Renal pelvis (tissue), 4 donors: Measurements from ENCODE around the gene SLC25A1. TPM values are rescaled to one million over a fixed set of nuclear protein-coding genes. Genes with fewer than 3 reads are reported as not detected.
"Not testable (repeated sequence)": the region's sequence is repeated elsewhere in the genome, so short reads cannot be mapped to it uniquely, and the experiment has no call there.

Source experiments
- DNase-seq: peaks from one replicate; pipeline ENCODE4 v3.0.0-alpha.2; 2013
- polyA plus RNA-seq, 3 donors: library from polyadenylated mRNA; unstranded; fragments of 120-200 nt; gene quantifications; one replicate each; pipeline ENCODE4 v1.2.1, GENCODE V29; 2013; ENCODE audit not compliant: insufficient read length in 3 of 3

SLC25A1 gene
- polyA plus RNA-seq, 3 donors = 85.8 to 105 (median 86.6) TPM

- no peak for DNase-seq
Observed at GRCh38 chr22:19169947-19170318, 8.6 kb downstream of the SLC25A1 start.

GRCh38 chr22:19169002-19169946 lies 9.3 kb downstream of the SLC25A1 start:
- no peak for DNase-seq

- DNase-seq = no peak
Observed at GRCh38 chr22:19168088-19168890, 10.2 kb downstream of the SLC25A1 start.

GRCh38 chr22:19167106-19167869 lies 11.2 kb downstream of the SLC25A1 start:
- DNase-seq = no peak

DNA sequence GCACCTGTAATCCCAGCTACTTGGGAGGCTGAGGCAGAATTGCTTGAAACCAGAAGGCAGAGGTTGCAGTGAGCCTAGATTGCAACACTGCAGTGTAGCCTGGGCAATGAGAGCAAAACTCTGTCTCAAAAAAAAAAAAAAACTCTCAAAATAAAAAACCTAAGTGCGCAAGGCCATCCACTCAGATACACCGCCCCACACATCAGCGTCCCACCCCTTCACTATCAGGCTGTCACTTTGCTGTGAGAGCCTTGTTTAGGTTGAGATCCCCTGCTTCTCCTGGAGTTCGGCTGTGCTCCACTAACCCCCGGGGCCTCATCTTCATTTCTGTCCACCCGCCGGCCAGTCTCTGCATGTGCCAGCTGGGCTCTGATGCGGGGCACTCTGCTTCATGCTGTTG lies 12.1 kb downstream of the SLC25A1 start:
- DNase-seq = no peak

DNA sequence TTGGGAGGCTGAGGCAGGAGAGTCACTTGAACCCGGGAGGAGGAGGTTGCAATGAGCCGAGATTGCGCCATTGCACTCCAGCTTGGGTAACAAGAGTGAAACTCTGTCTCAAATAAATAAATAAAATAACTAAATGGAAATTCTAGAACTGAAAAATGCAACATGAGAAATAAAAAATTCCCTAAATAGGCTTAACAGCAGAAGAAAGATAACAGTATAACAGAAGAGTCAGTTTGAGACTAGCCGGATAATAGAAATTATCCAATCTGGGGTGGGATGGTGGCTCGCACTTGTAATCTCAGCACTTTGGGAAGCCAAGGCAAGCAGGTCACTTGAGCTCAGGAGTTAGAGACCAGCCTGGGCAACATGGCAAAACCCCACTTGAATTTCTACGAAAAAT lies 14.1 kb downstream of the SLC25A1 start:
- no peak for DNase-seq

DNA sequence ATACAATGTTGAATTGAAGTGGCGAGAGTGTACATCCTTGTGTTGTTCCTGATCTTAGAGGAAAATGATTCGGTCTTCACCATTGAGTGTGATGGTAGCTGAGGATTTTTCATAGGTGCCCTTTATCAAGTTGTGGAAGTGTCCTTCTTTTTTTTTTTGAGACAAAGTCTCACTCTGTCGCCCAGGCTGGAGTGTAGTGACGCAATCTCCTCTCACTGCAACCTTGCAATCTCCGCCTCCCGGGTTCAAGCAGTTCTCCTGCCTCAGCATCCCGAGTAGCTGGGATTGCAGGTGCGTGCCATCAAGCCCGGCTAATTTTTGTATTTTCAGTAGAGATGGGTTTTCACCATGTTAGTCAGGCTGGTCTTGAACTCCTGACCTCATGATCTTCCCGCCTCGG lies 19.9 kb downstream of the SLC25A1 start:
- not testable (repeated sequence) for DNase-seq

GRCh38 chr22:19156109-19156508 lies 22.4 kb downstream of the SLC25A1 start:
- not testable (repeated sequence) for DNase-seq

DNA sequence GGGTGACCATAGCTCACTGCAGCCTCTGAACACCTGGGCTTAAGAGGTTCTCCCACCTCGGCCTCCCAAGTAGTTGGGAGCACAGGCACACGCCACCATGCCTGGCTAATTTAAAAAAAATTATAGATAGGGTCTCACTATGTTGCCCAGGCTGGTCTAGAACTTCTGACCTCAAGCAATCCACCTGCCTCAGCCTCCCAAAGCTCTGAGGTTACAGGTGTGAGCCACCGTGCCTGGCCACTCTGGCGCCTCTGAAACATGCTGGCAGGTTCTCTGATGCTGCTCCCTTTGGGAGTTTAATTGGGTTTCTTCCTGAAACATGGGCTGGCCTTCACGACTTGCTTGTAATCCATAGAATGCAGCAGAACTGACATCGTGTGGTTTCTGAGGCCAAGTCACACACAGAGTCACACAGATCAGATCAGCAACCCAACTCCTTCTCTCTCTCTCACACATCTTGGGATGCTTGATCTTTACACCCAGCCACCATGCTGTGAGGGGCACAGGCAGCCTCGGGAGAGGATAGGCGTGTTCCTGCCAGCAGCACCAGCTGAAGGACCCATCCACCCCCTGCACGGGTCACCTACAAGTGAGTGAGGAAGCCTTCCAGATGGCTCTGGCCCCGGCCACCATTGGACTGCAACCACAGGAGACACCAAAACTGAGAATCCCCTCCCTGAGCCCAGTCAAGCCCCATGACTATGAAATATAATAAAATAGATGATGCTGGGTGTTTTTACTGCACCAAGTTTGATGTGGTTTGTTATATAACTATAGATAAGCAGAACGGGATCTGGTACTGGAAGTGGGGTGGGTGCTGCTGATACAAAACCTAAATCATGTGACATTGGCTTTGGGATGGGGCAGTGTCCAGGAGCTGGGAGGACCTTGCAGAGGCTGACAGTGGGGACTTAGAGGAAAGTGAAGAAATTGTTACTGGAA lies 25.3 kb downstream of the SLC25A1 start:
- no peak for DNase-seq

DNA sequence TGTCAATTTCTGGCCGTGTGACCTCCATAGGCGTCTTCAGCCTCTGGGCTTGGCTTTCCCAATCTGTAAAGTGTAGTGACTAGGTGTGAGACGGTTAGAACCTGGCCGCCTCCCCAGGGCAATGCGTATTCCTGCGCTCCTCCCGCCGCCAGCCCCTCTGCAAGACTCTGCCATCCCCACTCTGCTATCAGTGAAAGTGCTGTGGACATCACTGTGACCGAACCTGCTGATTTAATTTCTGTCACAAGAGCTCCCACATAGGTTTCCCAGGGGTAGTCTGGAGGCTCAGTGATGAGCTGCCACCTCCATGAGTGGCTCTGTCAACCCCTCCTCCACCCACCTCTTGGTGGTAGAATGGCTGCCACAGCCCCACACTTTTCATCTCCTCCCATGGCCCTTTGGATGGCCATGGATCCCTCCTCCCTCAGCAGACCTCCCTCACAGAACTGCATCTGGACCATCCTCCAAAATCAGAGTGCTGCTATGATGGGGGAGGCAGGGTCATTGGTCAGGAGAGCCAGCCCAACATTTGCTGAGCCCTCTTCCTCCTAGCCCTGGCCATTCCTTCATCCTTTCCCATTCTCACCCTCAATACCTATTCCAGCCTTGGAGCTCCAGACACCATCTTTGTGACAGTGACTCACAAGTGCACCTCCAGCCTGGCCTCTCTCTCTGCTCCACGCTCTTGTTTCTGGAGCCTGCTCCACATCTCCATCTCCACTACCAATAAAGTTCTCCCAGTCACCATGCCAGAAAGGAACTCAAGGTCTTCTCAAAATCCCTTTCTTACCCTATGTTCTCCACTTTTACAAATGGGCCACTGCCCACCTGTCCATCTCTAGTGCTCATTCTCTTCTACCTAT lies 27.0 kb downstream of the SLC25A1 start:
- DNase-seq = no peak

DNA sequence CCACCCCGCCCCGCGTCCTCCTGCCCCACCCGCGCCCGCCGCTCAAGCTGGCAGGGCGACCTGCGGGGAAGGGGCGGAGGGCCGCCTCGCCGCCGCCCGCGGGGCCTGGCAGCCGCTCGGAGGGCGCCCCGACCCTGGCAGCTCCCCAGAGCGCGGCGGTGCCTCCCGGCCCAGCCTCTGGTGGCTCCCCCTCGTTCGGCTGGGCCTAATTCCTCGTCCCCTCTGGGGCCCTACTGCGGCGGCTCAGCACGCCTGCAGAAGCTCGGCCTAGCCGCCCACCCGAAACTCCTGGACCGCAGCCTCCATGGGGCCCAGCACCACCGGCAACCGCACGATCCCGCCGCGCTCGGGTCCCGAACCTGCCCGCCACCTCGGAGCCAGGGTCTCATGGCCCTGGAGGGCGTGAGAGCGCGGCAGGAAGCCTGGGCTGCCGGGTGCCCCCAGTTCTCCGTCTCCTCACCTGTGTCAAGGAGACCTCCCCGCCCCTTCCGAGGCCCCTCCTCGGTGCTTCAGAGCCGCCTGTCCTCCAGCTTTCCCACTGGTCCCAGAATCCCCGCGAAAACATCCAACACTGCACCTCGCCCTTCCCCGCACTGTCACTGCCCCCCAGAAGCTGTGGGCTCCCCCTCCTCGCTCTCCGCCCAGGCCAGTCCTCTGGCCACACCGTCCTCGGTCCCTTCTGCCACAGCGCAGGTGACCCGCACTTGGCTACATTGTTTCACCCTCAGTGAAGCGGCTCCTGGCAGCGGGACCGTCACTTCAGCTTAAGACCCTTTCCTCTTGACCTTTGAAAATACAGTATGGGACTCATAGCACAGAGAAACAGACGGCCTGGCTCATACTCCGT lies 27.8 kb downstream of the SLC25A1 start:
- DNase-seq = no peak

DNA sequence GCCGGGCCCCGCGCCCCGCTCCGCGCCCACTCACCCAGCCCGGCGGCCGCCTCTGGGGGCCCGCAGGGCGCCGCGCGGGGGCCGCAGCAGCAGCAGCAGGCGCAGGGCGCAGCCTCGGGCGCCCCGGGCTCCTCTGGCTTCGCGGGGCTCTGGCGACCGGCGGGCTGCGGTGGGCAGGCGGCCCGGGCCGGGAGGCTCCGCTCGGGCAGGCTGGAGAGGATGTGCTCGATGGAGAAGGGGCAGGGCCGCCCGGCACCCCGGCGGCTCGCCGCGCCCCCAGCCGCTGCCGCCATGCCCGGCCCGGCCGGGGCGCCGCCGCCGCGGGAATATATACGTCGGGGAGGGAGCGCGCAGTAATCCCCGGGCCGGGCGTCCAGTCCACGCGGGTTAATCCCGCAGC lies 28.5 kb downstream of the SLC25A1 start, which contains the start of gene GSC2:
GSC2 (minus strand) TSS at position 302 of the 400 bp plus-strand sequence; CDS start at position 293, 9 bp downstream.
- DNase-seq = no peak

DNA sequence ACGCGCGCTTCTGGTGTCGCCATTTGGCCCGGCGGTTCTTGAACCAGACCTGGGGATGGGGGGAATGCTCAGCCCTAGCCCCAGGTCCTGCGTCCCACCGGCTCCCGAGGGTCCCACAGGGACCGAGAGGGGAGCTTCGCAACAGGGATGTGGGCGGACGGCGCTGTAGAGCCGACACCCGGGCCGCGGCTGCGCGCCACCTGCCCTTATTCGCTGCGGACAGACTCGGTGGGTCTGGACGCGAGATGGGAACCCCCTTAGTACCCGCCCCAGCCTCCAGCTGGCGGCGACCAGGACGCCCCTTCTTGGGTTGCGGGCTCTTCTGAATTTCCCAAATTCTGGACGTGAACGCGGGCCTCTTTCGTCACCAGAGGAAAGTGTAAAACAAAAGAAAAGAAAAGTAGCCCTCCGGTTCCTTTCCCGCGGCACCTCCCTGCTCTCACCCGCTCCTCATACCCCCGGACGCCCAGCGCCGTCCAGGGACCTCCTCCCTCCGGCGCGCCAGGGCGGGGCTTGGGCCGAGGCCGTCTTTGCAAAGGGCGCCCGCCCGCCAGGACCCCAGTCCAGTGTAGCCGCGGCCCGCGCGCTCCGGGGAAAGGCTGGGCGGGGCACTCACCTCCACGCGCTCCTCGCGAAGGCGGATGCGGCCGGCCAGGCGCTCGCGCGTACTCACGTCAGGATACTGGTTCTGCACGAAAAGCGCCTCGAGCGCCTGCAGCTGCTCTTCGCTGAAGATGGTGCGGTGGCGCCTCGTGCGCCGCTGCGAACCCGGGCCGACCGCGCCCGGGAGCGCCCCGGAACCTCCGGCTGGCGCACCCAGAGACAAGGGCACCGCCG lies 29.3 kb downstream of the SLC25A1 start:
- no peak for DNase-seq

GRCh38 chr22:19148417-19149046 lies 30.0 kb downstream of the SLC25A1 start:
- DNase-seq = no peak

DNA sequence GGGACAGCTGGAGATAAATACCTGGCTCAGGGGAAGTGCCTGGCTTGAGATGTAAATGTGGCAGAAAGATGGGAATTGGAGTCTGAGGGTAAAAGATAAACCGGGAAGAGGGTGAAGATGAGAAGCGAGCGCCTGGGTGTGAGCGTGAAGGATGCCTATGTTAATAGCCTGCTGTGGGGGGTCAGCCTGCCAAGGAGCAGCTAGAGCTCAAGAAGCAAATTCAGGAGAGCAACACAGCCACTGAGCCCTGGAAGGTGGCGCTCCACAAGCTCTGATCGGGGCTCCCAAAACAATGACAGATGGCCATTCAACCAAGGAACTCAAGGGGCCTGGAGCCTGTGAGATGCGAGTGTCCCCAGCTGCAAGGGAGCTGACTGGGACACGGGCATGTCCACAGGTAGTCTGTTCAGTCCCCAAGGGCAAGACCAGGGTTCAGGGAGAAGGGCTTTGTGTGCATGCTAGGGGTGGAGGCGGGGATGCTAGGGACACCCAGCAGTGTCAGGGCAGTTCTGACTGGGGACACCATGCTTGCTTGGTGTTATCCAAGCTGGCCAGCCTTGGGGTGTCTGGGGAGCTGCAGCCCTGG lies 31.2 kb downstream of the SLC25A1 start:
- DNase-seq = no peak

DNA sequence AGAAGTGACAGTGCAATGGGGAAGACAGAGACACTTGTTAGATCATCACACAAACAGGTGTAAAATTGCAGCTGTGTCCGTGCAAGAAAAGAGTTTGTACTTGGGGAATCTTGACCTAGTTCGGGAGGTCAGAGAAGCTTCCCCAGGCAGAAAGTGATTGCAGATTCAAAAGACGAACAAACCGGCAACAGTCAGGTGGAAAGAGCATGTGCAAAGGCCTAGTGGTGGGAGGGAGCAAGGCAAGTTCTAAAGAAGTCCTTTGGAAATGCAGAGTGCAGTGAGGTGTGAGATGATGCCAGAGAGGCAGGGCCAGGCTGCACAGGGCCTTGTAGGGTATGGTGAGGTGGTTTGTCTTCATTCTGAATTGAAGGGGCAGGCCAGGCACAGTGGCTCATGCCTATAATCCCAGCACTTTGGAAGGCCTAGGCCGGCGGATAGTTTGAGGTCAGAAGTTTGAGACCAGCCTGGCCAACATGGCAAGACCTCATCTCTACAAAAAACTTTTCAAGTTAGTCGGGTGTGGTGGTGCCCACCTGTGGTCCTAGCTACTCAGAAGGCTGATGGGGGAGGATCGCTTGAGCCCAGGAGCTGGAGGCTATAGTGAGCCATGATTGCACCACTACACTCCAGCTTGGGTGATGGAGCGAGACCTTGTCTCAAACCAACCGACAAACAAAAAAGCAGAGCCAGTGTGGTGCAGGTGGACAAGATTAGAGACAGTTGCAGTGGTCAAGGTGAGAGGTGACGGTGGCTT lies 32.1 kb downstream of the SLC25A1 start:
- DNase-seq = no peak
